HG02884 (cell line): ENCODE measurements around the gene METTL21A.

ENCODE experiments used
- ATAC-seq: cut with Tn5 transposase; IDR thresholded peaks from one replicate; pipeline ENCODE4 v1.9.1; 2021; ENCODE audit warnings: mild to moderate bottlenecking, moderate library complexity; ENCODE audit not compliant: unreplicated experiment

The METTL21A gene

DNA sequence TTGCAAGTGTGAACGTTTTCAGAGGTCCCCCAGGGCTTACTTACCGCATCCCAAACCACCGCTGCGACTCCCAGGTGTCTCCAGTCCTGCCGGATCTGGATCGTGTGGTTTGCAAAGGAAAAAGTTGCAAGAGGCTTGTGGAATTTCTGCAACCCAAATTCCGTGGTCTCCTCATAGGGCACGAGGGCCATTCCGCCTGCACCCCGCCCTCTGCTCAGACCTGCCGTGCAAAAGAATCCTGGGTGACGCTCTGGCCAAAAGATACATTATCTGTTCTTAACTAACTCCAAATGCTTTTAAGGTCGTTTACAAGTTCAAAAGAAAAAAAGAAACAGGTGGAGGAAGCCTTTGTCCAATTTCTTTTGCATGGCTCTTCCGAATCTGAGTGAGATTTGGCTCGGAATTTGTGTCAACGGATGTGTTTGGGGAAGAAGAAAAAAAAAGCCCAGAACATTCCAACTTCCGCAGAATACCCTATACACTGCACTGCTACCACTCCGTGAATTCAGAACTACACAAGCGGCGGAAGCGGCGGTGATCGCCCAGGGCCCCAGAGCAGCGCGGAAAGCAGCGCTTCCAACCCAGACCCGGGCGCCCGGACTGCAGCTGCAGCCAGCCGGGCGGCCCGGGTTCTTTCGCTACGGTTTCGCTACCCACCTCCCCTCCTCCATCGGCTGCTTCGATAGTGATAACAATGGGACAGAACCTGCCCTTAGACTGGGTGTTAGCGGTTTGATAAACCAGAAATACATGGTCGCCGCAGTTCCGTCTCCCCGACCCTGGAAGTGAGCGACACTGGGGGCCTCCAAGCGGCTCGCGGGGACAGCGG lies 795 bp downstream of the METTL21A start:
- ATAC-seq = peak; percentile 30

DNA sequence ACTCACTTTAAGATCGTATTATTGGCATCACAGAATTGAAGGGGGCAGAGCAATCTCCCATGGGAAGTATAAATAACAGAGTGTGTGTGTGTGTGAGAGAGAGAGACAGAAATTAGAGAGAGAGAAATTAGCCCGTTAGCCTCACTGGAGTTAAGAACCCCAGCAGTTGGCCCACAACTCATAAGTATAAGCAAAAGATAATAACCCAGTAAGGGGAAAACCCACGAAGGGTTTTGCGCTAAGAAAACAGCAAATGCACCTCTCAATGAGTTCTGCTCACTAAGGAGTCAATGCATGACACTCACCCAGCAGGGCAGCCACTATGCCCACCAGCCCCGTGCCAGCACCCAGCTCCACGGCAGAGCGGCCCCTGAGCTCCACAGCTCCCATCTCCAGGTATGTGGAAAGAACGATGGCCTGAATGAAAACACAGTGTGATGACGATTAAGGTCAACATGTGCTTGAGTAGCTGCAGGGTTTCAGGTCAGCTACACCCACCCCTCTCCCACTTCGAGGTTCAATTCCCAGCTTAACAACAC lies 3.6 kb downstream of the METTL21A start:
- ATAC-seq = no peak

DNA sequence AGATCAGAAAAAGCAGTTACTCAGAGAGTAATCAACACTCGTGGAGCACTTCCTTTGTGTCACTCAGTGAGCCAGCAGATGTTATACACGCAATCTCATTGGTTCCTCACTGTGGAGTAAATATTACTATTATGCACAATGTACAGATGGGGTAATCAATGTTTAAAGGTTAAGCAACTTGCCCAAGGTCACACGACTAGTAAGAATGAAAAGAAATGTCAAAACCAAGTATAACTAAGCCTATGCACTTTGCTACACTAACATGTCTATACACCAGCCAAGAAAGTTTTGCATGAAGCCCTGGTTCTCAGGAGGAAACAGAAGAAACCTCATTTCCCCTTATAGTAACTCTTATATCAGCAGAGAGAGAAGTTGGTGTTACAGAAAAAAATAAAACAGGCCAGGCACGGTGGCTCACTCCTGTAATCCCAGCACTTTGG lies 5.4 kb downstream of the METTL21A start:
- peak; percentile 41 for ATAC-seq

DNA sequence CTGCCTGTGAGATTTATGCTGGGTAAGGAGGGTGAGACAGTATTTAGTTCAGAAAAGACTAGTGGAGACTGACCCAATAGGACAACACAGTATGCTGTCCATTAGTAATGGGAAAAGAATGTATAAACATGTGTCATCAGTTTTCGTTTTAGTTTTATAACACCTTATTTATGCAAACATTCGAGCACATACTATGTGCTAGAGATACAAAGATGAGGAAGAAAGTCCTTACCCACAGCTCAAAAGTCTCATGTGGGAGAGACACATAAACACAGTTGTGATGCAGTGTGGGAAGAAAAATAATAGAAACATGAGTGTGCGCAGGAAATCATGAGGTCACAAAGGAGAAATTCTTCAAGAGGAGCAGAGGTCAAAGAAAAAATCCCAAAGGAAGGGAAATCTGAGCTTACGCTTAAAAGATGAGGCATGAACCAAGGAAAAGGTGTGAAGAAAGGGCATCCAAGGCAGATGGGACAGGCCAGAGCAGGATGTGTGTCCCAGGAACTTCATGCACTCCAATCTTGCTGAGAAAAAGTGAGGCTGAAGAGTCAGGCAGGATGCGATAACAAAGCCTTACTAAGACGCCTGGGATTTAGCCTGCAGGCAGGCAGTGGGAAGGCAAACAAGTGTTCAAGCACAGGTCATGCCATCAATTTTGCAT lies 8.1 kb downstream of the METTL21A start:
- ATAC-seq = no peak

DNA sequence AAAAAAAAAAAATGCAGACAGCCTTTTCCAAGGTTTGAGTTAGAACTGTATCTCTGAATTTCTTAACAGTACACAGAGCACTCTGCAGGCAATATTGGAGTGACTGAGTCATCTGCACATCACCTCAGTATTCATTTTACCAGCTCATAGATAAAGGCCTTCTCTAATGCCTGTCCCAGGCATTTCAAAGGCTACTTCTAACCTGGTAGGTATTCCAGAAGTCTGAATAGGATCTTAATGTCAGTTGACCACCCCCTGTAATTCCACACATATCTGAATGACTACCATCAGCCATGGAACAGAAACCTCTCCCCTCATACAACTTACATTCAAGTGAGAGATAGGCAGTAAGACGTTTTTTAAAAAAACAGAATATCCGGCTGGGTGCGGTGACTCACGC lies 9.0 kb downstream of the METTL21A start:
- ATAC-seq = no peak

DNA sequence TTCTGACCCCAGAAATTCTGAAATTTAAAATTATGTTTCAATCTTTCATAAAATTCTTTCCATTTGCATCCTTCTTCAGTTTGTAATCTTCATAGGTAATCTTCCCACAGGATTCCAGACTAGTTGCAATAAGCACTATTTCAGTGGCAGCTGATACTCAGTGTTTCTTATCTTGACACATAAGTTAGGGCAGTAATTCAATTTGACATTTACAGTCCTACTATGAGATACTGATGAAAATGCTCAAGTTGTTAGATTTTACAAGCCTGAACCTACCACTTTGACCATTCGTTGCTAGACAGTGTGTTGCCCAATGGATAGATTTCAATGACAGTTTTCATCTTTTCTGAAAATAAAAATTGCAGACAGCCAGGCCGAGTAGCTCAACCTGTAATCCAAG lies 10.4 kb downstream of the METTL21A start:
- no peak for ATAC-seq

DNA sequence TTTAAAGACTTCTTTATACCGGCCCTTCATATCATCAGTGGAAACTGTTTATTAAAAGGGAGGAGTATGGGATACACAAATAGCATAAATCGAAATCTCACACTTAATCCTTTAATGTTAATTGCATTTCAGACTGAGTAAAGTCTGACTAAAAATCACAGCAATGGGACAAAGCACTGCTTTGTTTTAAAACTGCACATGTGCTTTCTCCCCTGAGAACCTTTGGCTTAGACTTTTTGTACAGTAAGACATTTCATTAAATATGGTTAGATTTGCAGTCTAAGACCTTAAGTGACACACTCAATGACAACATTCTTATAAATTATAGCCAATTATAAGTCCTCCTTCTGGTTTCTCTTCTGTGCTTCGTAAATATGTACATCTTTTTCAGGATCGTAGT lies 12.5 kb downstream of the METTL21A start:
- no peak for ATAC-seq

DNA sequence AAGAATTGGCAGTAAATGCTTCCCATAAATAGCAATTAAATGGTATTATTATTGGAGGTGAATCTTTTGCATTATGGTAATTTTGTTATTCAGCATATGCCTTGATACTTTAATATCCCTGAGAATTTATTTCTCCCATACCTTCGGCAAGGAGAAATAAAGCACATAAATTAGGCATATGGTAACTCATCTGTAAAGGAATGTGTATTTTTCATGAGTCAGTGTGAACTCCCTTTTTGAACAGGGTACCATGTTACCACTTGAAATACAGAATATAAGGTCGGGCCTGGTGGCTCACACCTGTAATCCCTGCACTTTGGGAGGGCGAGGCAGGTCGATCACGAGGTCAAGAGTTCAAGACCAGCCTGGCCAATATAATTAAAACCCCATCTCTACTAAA lies 18.4 kb downstream of the METTL21A start:
- ATAC-seq = no peak

DNA sequence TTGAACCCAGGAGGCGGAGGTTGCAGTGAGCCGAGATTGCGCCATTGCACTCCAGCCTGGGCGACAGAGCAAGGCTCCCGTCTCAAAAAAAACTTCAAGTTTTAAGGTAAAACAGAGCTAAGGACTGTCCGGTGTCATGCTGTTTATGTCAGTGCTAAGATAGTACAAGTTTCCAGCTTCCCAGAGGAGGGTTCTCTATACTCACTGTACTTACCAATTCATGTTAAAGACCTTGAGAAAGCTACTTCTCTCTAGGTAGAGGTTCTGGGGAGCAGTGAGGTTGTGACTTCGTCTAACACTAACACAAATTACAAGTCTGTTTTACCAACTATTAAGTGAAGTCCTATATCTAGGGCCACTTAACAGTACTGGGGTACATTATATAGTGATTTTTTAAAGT lies 18.8 kb downstream of the METTL21A start:
- no peak for ATAC-seq

DNA sequence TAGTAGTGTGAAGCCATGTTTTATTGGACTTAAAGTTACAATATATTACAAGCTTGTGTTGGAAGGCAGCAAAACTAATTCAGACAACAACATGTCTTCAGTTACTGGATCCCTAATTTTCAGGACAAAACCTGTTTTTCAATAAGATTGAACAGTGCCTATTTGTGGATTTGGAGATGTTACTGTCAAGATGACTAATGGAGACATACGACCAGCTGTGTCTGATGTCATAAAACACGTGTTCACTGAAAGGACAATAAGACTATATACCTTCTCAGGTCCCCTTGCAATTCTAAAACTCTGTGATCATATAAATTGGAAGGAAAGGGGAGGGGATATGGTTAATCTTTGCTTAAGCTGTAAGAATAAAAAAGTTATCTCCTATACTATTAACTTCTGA lies 21.7 kb downstream of the METTL21A start:
- ATAC-seq = no peak

DNA sequence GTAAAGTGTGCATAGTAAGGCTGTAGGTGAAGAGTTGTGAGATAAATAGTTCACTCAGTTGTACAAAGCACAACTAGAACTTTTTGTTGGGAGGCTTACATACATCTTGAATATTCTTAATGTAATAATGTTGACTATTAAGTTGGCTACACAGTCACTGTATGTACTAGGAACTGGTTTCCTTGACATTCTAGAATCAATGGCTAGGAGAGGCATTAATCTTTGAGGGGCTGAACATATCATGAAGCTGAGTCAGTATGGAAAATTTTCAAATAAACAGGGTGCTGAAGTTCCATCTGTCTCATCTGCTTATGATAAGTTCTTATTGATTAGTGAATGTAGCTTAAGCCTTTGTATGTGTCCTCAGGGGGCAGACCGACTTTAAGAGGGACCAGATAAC lies 23.4 kb downstream of the METTL21A start:
- ATAC-seq = no peak

DNA sequence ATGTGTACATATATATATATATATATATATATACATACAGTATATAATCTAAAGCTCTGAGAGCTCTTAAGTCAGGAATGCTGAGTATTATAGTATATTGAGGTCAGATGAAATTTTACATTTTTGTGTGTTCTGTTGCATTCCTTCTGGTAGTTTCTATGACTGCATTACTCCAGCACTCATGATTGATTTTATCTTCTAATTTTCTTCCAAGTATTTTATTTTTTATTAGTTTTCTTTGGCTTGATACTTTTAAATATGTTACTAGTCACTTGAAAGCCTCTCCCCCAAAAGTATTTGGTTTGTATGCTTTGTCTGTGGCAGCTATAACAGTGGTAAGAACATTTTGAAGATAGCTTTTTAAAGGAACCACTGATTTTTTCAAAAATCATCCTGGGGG lies 25.0 kb downstream of the METTL21A start:
- ATAC-seq = no peak

DNA sequence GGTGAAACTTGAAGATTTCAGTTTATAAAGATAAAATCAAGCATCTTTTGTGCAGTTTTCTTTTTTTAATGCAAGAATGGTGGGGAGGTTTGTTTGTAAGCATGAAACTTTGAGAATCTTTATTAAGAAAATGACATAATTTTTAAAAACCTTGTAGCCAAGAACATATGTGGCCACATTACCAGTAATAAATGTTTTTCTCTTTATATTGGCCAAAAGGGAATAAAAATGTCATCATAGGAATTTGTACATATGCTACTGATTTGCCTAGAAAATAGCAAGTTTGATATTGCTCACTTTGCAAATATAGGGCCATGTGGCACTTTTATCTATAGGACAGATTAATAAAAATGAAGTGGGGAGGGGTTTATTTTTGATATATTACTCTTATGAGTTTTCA lies 25.6 kb downstream of the METTL21A start:
- no peak for ATAC-seq

DNA sequence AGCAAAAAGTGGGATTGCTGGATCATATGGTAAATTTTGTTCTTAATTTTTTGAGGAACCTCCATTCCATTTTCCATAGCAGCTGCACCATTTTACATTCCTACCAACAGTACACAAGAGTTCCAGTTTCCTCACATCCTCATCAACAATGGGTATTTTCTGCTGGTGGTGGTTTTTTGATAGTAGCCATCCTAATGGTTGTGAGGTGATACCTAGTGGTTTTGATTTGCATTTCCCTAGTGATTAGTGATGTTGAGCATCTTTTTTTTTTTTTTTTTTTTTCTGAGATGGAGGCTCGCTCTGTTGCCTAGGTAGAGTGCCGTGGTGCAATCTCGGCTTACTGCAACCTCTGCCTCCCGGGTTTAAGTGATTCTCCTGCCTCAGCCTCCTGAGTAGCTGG lies 30.5 kb downstream of the METTL21A start:
- no peak for ATAC-seq

DNA sequence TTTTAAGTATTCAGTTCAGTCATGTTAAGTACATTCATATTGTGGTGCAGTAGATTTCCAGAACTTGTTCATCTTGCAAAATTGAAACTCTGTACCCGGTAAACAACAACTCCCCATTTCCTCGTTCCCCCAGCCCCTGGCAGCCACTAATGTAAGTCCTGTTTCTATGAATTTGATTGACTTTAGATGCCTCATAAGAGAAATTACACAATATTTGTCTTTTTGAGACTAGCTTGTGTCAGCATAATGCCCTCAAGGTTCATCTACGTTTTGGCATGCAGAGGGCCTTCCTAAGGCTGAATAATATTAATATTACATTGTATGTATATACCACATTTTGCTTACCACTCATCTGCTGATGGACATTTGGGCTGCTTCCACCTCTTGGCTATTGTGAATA lies 30.9 kb downstream of the METTL21A start:
- ATAC-seq = no peak

DNA sequence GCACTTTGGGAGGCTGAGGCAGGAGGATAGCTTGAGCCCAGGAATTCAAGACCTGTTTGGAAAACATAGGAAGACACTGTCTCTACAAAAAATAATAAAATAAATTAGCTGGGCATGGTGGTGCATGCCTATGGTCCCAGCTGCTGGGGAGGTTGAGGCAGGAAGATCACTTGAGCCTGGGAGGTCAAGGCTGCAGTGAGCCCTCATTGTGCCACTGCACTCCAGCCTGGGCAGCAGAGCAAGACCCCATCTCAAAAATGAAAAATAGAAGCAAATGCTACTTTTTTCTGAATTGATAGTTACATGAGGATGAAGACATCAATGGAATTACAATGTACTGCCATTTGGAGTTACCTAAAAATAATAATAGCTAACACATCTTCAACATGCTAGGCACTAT lies 31.9 kb downstream of the METTL21A start:
- ATAC-seq = no peak

DNA sequence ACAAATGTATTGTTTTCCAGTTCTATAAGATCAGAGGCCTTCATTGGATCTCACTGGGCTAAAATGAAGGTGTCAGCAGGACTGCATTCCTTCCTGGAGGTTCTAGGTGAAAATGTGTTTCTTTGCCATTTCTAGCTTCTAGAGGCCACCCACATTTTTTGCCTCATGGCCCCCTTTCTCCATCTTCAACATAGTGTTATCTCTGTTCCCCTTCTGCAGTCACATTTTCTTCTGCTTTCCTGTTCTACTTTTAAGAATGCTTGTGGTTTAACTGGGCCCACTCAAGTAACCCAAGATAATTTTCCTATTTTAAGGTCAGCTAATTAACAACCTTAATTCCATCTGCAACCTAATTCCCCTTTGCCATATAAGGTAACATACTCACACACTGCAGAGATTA lies 36.1 kb downstream of the METTL21A start:
- no peak for ATAC-seq

DNA sequence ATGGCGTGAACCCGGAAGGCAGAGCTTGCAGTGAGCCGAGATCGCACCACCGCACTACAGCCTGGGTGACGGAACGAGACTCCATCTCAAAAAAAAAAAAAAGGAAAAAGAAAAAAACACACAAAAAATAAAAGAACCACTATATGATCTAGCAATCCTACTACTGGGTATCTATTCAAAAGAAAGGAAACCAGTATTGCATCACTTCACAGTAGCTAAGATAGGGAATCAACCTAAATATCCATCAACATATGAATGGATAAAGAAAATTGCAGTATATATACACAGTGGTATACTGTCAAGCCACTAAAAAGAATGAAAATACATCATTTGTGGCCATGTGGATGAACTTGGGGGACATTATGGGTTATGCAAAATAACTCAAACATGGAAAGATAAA lies 37.9 kb downstream of the METTL21A start:
- no peak for ATAC-seq

DNA sequence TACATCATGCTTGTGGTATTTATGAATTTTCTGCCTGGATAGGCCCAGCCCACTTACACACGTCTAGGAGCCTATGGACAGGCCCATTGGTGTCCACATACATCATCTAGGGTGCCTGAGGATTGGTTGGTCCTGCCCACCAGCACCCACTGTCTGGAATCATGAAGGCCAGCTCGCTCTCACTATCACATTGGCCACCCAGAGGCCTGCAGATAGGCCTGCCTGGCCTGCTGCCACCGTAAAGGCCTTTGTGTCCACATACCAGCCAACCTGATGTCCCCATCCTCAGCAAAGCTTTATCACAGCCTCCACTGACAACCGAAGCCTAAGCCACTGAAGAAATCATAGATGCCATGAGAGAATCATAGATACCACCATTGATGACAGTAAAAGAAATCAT lies 40.2 kb downstream of the METTL21A start:
- ATAC-seq = no peak

DNA sequence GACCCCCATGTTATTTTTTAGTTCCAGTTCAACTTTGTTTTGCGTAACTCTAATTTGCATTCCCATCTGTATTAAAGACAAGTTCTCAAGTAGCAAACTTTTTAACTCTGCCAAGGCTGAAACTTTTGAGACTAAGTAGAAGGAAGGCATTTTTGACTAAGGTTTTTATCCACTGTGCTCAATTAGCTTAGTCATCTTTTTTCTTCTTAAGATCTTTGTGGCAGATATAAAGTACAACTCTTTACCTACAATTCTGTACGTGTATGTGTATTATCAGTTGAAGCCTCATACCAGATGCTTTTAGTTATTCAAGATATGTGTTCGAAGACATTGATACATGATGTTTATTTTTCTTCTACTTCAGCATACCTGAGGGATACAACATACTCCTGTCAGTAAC lies 53.8 kb downstream of the METTL21A start:
- ATAC-seq = no peak

DNA sequence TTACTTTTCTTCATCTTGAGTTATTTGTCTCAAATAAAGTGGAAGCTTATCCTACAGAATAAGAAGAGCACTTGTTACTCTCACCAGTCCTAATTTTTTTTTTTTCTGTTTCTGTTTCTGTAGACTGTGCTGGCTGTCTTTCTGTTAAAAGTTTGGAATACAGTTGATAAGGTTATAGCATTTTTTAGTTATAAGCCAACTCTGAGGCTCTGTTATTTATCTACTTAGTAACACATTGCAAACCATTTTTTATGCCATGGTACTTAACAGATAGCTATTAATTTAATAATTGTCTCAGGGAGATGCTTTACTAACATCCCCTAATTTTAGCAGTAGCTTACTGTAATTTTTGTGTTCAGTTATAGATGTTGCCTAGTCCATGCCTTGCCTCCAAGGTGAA lies 57.5 kb downstream of the METTL21A start:
- ATAC-seq = no peak

DNA sequence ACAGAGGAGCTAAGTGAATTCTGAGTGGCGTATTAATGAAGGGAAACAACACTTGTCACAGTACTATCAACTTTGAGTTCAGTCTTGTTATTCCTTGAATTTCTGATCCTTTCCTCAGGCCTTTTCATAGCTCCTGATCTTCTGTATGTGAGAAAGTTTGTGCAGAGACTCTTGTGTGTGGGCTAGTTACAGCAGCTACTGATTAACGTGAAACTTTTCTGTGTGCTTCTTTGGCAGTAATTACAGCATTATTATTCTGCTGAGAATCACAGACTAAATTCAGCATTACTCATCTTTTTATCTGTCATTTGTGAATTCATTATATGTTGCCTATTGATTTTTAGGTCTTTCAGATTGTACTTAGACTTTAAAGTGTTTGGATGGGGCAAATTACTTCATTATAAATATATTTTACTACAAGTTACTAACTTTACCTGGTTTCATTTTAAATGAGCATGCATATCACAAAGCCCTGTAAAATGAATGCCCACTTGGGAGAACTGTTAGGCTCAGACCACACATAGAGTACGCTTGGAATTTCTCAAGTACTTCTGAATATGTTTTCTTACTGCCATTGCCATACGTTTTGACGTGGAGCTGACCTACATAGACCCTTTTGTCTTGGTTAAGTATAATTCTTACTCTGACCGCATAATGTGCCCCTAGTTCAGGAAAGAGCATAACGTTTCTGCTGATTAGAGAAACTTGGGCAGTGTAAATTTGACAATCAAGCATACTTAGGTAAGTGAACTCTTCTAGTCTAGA lies 59.3 kb downstream of the METTL21A start:
- no peak for ATAC-seq
